Body of pancreas (tissue), 4 donors: Measurements from ENCODE around the gene OGFOD3.

Source experiments
- POLR2A ChIP-seq, 3 donors: fragments of 450-650 bp; IDR thresholded peaks; one replicate each; pipeline ENCODE4 v1.6.1; 2016; ENCODE audit warnings: antibody characterized with exemption in 3 of 3, mild to moderate bottlenecking in 2 of 3
- TF ChIP-seq, protein P1 (sequence below), 7 experiments: fragments of 450-650 bp in 4 of 7; fragments of 200-600 bp in 3 of 7; sonication (generic) in 3 of 7; IDR thresholded peaks; one replicate each; pipeline ENCODE4 v1.5.1; 2016 to 2019; ENCODE audit warnings: antibody characterized with exemption in 7 of 7

DNA sequence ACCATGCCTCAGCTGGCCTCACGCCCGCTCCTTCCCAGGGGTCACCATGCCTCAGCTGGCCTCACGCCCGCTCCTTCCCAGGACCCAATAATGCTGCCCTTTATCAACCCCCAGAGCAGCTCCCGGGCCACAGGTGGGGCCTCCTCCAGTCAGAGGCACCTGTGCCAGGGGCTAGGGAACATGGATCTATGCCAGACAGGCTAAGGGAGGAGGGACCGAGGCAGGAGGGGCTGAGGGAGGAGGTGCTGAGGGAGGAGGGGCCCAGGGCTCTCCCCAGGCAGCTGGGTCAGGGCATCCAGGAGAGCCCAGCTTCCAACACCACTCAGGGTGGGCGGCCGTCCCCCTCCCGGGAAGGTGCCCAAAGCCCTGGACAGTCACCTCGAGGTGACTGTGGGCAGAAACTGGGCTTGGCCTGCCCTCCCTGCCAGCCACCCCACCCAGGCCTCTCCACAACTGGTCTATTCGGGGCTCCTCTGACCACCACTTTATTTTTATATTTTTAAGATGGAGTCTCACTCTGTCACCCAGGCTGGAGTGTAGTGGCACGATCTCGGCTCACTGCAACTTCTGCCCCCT is 27.4 kb downstream of the OGFOD3 start:
- TF ChIP-seq, protein P1, sequence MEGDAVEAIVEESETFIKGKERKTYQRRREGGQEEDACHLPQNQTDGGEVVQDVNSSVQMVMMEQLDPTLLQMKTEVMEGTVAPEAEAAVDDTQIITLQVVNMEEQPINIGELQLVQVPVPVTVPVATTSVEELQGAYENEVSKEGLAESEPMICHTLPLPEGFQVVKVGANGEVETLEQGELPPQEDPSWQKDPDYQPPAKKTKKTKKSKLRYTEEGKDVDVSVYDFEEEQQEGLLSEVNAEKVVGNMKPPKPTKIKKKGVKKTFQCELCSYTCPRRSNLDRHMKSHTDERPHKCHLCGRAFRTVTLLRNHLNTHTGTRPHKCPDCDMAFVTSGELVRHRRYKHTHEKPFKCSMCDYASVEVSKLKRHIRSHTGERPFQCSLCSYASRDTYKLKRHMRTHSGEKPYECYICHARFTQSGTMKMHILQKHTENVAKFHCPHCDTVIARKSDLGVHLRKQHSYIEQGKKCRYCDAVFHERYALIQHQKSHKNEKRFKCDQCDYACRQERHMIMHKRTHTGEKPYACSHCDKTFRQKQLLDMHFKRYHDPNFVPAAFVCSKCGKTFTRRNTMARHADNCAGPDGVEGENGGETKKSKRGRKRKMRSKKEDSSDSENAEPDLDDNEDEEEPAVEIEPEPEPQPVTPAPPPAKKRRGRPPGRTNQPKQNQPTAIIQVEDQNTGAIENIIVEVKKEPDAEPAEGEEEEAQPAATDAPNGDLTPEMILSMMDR (IDR thresholded peaks at IDR 0.05) = no peak
- no peak for TF ChIP-seq POLR2A (IDR thresholded peaks at IDR 0.05)
